Left lung (tissue), 10 donors: ENCODE measurements around the gene NRG3. TPM values are rescaled to one million over a fixed set of nuclear protein-coding genes. Genes with fewer than 3 reads are reported as not detected.

Experiments used
- ATAC-seq: fragments of 200-7000 bp; cut with Tn5 transposase; one replicate; pipeline ENCODE4 v1.9.1; 2020; ENCODE audit warnings: moderate library complexity
- DNase-seq, 4 donors: peaks; one replicate each; pipeline ENCODE4 v3.0.0-alpha.2; 2013 to 2020
- H3K27ac ChIP-seq, 2 donors: fragments of 200-600 bp; sonication (generic) in 1 of 2; one replicate each; pipeline versions ENCODE4 v1.5.0 to v1.8.0; 2020 to 2021
- H3K27me3 ChIP-seq, 2 donors: fragments of 200-600 bp; sonication (generic) in 1 of 2; one replicate each; pipeline versions ENCODE4 v1.5.0 to v1.8.0; 2020 to 2021
- H3K36me3 ChIP-seq, 2 donors: fragments of 200-600 bp; sonication (generic) in 1 of 2; one replicate each; pipeline versions ENCODE4 v1.5.0 to v1.8.0; 2020 to 2021
- H3K4me1 ChIP-seq, 2 donors: fragments of 200-600 bp; one replicate each; pipeline ENCODE4 v1.8.0; 2021
- H3K4me3 ChIP-seq, 2 donors: fragments of 200-600 bp; sonication (generic) in 1 of 2; one replicate each; pipeline versions ENCODE4 v1.5.0 to v1.8.0; 2020 to 2021; ENCODE audit warnings: mild to moderate bottlenecking in 1 of 2
- H3K9me3 ChIP-seq, 2 donors: fragments of 200-600 bp; sonication (generic) in 1 of 2; one replicate each; pipeline versions ENCODE4 v1.5.0 to v1.8.0; 2020 to 2021
- CTCF ChIP-seq, 2 donors: fragments of 200-600 bp; sonication (generic) in 1 of 2; IDR thresholded peaks; one replicate each; pipeline versions ENCODE4 v1.5.0 to v1.8.0; 2021; ENCODE audit warnings: antibody characterized with exemption in 2 of 2
- intact Hi-C, 2 donors: fragments of 100-400 bp; cut with DNase I; formaldehyde crosslinking; loops; one replicate each; pipeline versions ENCODE4 v1.11.2 to v1.14.2; 2022
- polyA plus RNA-seq, 6 donors: library from polyadenylated mRNA; unstranded; fragments of 120-200 nt; gene quantifications; one replicate each; pipeline ENCODE4 v1.2.1, GENCODE V29; 2013; ENCODE audit not compliant: insufficient read length in 6 of 6
- total RNA-seq, 2 donors: library from RNA; stranded (reverse); fragmentation: NEBNext Ultra II Directional; extraction: Animal tissue kit (Norgen Biotek cat#: 25700); gene quantifications; one replicate each; pipeline ENCODE4 v1.2.1, GENCODE V29; 2021
- donor health status: DM: no; HTN: yes; CAD: no.
- donor health status: DM: no; HTN: no; CAD: no.

The NRG3 gene
- total and polyA plus RNA-seq, 8 donors: 1.0 to 1.7 (median 1.1) TPM

- TF ChIP-seq CTCF (IDR thresholded peaks at IDR 0.05): no peak
- Histone ChIP-seq H3K4me3 (no peak overlapping the region), H3K36me3 (no peaks in the 10 kb centered on the region), H3K9me3 (no peaks in the 10 kb centered on the region), H3K4me1 (no peaks in the 10 kb centered on the region), H3K27me3 (no peaks in the 10 kb centered on the region), H3K27ac (no peak overlapping the region)
- DNase-seq (no peak), ATAC-seq (no peak)
- intact Hi-C loops: no loop called here
Measured at GRCh38 chr10:83012866-83013265, 1137.9 kb downstream of the NRG3 start.

- peaks cover 0 to 6% of the 10 kb centered on the region in 2 donors for H3K9me3 ChIP-seq
- no peak overlapping the region for H3K4me3 ChIP-seq
- DNase-seq (no peak), ATAC-seq (no peak)
- H3K4me1 ChIP-seq: no peaks in the 10 kb centered on the region
- H3K36me3 ChIP-seq: no peaks in the 10 kb centered on the region
- intact Hi-C loops: no loop called here
- H3K27ac ChIP-seq: no peak overlapping the region
- no peaks in the 10 kb centered on the region for H3K27me3 ChIP-seq
- TF ChIP-seq CTCF (IDR thresholded peaks at IDR 0.05): no peak
Measured at GRCh38 chr10:83017076-83017867, 1142.3 kb downstream of the NRG3 start.

- H3K36me3 ChIP-seq: no peaks in the 10 kb centered on the region
- ATAC-seq (no peak), DNase-seq (no peak)
- H3K4me3 ChIP-seq: no peak overlapping the region
- H3K27me3 ChIP-seq: no peaks in the 10 kb centered on the region
- intact Hi-C loops: no loop called here
- H3K9me3 ChIP-seq: peaks cover 0 to 6% of the 10 kb centered on the region in 2 donors
- H3K27ac ChIP-seq: no peak overlapping the region
- TF ChIP-seq CTCF (IDR thresholded peaks at IDR 0.05): no peak
- H3K4me1 ChIP-seq: no peaks in the 10 kb centered on the region
Measured at GRCh38 chr10:83023662-83024061, 1148.7 kb downstream of the NRG3 start.
